KOPT-K1 (cell line): ENCODE results near the gene HOXC6.

Experiments used
- H3K27ac ChIP-seq: fragments of 200-600 bp; sonication (generic); 2 replicates; pipeline ENCODE4 v1.5.1; 2016; ENCODE audit warnings: antibody characterized with exemption, mild to moderate bottlenecking, low read depth, low read length; ENCODE audit not compliant: poor library complexity, severe bottlenecking
- H3K36me3 ChIP-seq: fragments of 200-600 bp; sonication (generic); 2 replicates; pipeline ENCODE4 v1.5.1; 2017; ENCODE audit warnings: antibody characterized with exemption, mild to moderate bottlenecking, low read length, moderate library complexity; ENCODE audit not compliant: insufficient read depth
- H3K9me3 ChIP-seq: fragments of 200-600 bp; sonication (generic); 2 replicates; pipeline ENCODE4 v1.5.1; 2017; ENCODE audit warnings: antibody characterized with exemption, low read length, mild to moderate bottlenecking; ENCODE audit not compliant: insufficient read depth, poor library complexity, severe bottlenecking

HOXC6 gene

GRCh38 chr12:53986686-53987483 lies 41.4 kb upstream of the HOXC6 start:
- Histone ChIP-seq H3K27ac (no peak overlapping the region), H3K36me3 (no peaks in the 10 kb centered on the region), H3K9me3 (no peaks in the 10 kb centered on the region)

GRCh38 chr12:53987787-53988230 lies 40.4 kb upstream of the HOXC6 start:
- H3K36me3 ChIP-seq = no peaks in the 10 kb centered on the region
- no peak overlapping the region for H3K27ac ChIP-seq
- H3K9me3 ChIP-seq = no peaks in the 10 kb centered on the region

- Histone ChIP-seq H3K27ac (no peak overlapping the region), H3K36me3 (no peaks in the 10 kb centered on the region), H3K9me3 (no peaks in the 10 kb centered on the region)
Observed at GRCh38 chr12:53988541-53989226, 39.6 kb upstream of the HOXC6 start.

GRCh38 chr12:53989227-53990113 lies 38.8 kb upstream of the HOXC6 start:
- Histone ChIP-seq H3K27ac (no peak overlapping the region), H3K9me3 (no peaks in the 10 kb centered on the region)

GRCh38 chr12:53990311-53991076 lies 37.7 kb upstream of the HOXC6 start:
- Histone ChIP-seq H3K9me3 (no peaks in the 10 kb centered on the region), H3K36me3 (no peaks in the 10 kb centered on the region), H3K27ac (no peak overlapping the region)

More at GRCh38 chr12:53989227-53990113, 38.8 kb upstream of the HOXC6 start:
- H3K36me3 ChIP-seq = no peaks in the 10 kb centered on the region

- H3K9me3 ChIP-seq = no peaks in the 10 kb centered on the region
- H3K27ac ChIP-seq = no peak overlapping the region
Observed at GRCh38 chr12:53991077-53991460, 37.2 kb upstream of the HOXC6 start.

GRCh38 chr12:53992377-53992889 lies 35.8 kb upstream of the HOXC6 start:
- no peaks in the 10 kb centered on the region for H3K36me3 ChIP-seq
- no peaks in the 10 kb centered on the region for H3K9me3 ChIP-seq
- no peak overlapping the region for H3K27ac ChIP-seq

More at GRCh38 chr12:53991077-53991460, 37.2 kb upstream of the HOXC6 start:
- no peaks in the 10 kb centered on the region for H3K36me3 ChIP-seq

- H3K27ac ChIP-seq = no peak overlapping the region
- no peaks in the 10 kb centered on the region for H3K36me3 ChIP-seq
Observed at GRCh38 chr12:53993162-53994008, 34.9 kb upstream of the HOXC6 start.

GRCh38 chr12:53994009-53994263 lies 34.3 kb upstream of the HOXC6 start:
- no peaks in the 10 kb centered on the region for H3K36me3 ChIP-seq
- H3K27ac ChIP-seq = no peak overlapping the region
- no peaks in the 10 kb centered on the region for H3K9me3 ChIP-seq

More at GRCh38 chr12:53993162-53994008, 34.9 kb upstream of the HOXC6 start:
- H3K9me3 ChIP-seq = no peaks in the 10 kb centered on the region

GRCh38 chr12:53994264-53995001 lies 33.8 kb upstream of the HOXC6 start:
- Histone ChIP-seq H3K27ac (no peak overlapping the region), H3K9me3 (no peaks in the 10 kb centered on the region)

GRCh38 chr12:53995002-53995377 lies 33.2 kb upstream of the HOXC6 start:
- Histone ChIP-seq H3K27ac (no peak overlapping the region), H3K36me3 (no peaks in the 10 kb centered on the region), H3K9me3 (no peaks in the 10 kb centered on the region)

More at GRCh38 chr12:53994264-53995001, 33.8 kb upstream of the HOXC6 start:
- H3K36me3 ChIP-seq = no peaks in the 10 kb centered on the region

GRCh38 chr12:53995378-53996239 lies 32.6 kb upstream of the HOXC6 start:
- peak overlapping the region; percentile 1 for H3K27ac ChIP-seq
- no peaks in the 10 kb centered on the region for H3K36me3 ChIP-seq

More at GRCh38 chr12:53995378-53996239, 32.6 kb upstream of the HOXC6 start:
- no peaks in the 10 kb centered on the region for H3K9me3 ChIP-seq
